ENCODE measurements around the gene TGFBRAP1.

Gene TGFBRAP1

GRCh38 chr2:105329561-105330495 is at the start of gene TGFBRAP1:
Gene TGFBRAP1 (minus strand): TSS chr2:105329735. CDS start chr2:105308301, 21,434 bp downstream.
- DNase-seq, result peak; percentile 11

GRCh38 chr2:105378921-105379383 is 49.4 kb upstream of the TGFBRAP1 start:
- DNase-seq, result no peak

- no peak for DNase-seq
Measured at GRCh38 chr2:105378276-105378840, 48.8 kb upstream of the TGFBRAP1 start.

- DNase-seq, result no peak
Measured at GRCh38 chr2:105377871-105378270, 48.3 kb upstream of the TGFBRAP1 start.

GRCh38 chr2:105376789-105377240 is 47.3 kb upstream of the TGFBRAP1 start:
- DNase-seq, result no peak

GRCh38 chr2:105376010-105376409 is 46.5 kb upstream of the TGFBRAP1 start:
- DNase-seq, result no peak

GRCh38 chr2:105375001-105375561 is 45.5 kb upstream of the TGFBRAP1 start:
- DNase-seq, result no peak

- DNase-seq, result no peak
Measured at GRCh38 chr2:105373895-105374401, 44.4 kb upstream of the TGFBRAP1 start.

GRCh38 chr2:105373344-105373781 is 43.8 kb upstream of the TGFBRAP1 start:
- no peak for DNase-seq

GRCh38 chr2:105371810-105372209 is 42.3 kb upstream of the TGFBRAP1 start:
- no peak for DNase-seq

GRCh38 chr2:105371156-105371555 is 41.6 kb upstream of the TGFBRAP1 start:
- no peak for DNase-seq

GRCh38 chr2:105369777-105370690 is 40.5 kb upstream of the TGFBRAP1 start:
- DNase-seq, result peak; percentile 44

- DNase-seq, result no peak
Measured at GRCh38 chr2:105368759-105369408, 39.3 kb upstream of the TGFBRAP1 start.

GRCh38 chr2:105365206-105365605 is 35.7 kb upstream of the TGFBRAP1 start:
- DNase-seq, result no peak

GRCh38 chr2:105364436-105365139 is 35.1 kb upstream of the TGFBRAP1 start:
- DNase-seq, result no peak

- DNase-seq, result no peak
Measured at GRCh38 chr2:105362862-105363591, 33.5 kb upstream of the TGFBRAP1 start.

GRCh38 chr2:105361102-105361889 is 31.8 kb upstream of the TGFBRAP1 start:
- DNase-seq, result no peak

- DNase-seq, result no peak
Measured at GRCh38 chr2:105358593-105358992, 29.1 kb upstream of the TGFBRAP1 start.

- DNase-seq, result no peak
Measured at GRCh38 chr2:105357122-105357521, 27.6 kb upstream of the TGFBRAP1 start.
